GM23248 (cell line): ENCODE results near the gene MAP3K19.

ENCODE experiments used
- EZH2 ChIP-seq: fragments of 200-600 bp; sonication (generic); IDR thresholded peaks from 2 replicates; pipeline ENCODE4 v1.6.1; 2018; ENCODE audit warnings: antibody characterized with exemption, mild to moderate bottlenecking; ENCODE audit not compliant: insufficient read depth, poor library complexity, severe bottlenecking
- EZH2phosphoT487 ChIP-seq: fragments of 200-600 bp; sonication (generic); IDR thresholded peaks from 2 replicates; pipeline ENCODE4 v1.6.1; 2018; ENCODE audit warnings: antibody characterized with exemption, moderate library complexity, mild to moderate bottlenecking, low read depth; ENCODE audit not compliant: insufficient read depth

DNA sequence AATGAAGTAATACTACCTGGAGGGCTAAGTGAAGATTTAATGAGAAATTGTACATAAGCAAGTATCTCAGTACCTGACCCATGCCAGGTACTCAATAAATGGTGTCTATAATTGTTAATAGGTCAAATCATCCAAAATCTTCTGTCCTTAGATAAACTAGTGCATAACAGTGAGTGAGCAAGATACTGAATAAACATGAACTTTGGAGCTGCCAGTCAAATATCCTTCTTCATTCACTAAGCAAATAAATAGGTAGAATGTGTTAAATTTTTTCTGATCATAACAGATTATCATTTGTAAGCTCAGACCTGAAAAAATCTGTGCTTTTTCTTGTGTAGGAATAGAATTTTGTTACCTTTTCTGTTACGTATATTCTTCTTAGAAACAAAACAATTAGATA is 44.4 kb upstream of the MAP3K19 start:
- TF ChIP-seq EZH2: no peak
- TF ChIP-seq EZH2phosphoT487: no peak
